Astrocyte (in vitro differentiated cells and primary cell): Measurements from ENCODE around the gene ZNF683. TPM values are rescaled to one million over a fixed set of nuclear protein-coding genes. Genes with fewer than 3 reads are reported as not detected.

Experiments used
- DNase-seq: peaks from one replicate; pipeline ENCODE4 v3.0.0-alpha.2; 2010; ENCODE audit warnings: low read depth
- FAIRE-seq: peaks from 2 replicates; lab custom pipeline; 2011; peaks lifted over from hg19 to GRCh38; lab: Jason Lieb, UNC
- H2AFZ ChIP-seq: 2 replicates; pipeline ENCODE4 v1.6.0; 2012; ENCODE audit warnings: low read depth, low read length, inconsistent platforms
- H3K27ac ChIP-seq: 2 replicates; pipeline ENCODE4 v1.5.1; 2011; ENCODE audit warnings: low read depth, low read length, inconsistent platforms
- H3K27me3 ChIP-seq: 2 replicates; pipeline ENCODE4 v1.6.0; 2011; ENCODE audit warnings: low read length, inconsistent platforms; ENCODE audit not compliant: insufficient read depth
- H3K36me3 ChIP-seq: 2 replicates; pipeline ENCODE4 v1.5.1; 2011; ENCODE audit warnings: low read length, inconsistent platforms; ENCODE audit not compliant: insufficient read depth
- H3K4me1 ChIP-seq: 2 replicates; pipeline ENCODE4 v1.5.1; 2011; ENCODE audit warnings: low read length, inconsistent platforms; ENCODE audit not compliant: insufficient read depth
- H3K4me2 ChIP-seq: 2 replicates; pipeline ENCODE4 v1.6.0; 2012; ENCODE audit warnings: low read length, inconsistent platforms
- H3K4me3 ChIP-seq: 2 replicates; pipeline ENCODE4 v1.5.1; 2011; ENCODE audit warnings: low read depth, mild to moderate bottlenecking, low read length, inconsistent platforms; ENCODE audit not compliant: insufficient read depth
- H3K79me2 ChIP-seq: 2 replicates; pipeline ENCODE4 v1.6.0; 2012; ENCODE audit warnings: mild to moderate bottlenecking, low read length, inconsistent platforms; ENCODE audit not compliant: insufficient read depth
- H3K9ac ChIP-seq: 2 replicates; pipeline ENCODE4 v1.6.0; 2012; ENCODE audit warnings: mild to moderate bottlenecking, low read length, inconsistent platforms
- H3K9me3 ChIP-seq: 2 replicates; pipeline ENCODE4 v1.5.1; 2012; ENCODE audit warnings: low read depth, mild to moderate bottlenecking, low read length, inconsistent platforms; ENCODE audit not compliant: insufficient read depth
- H4K20me1 ChIP-seq: 2 replicates; pipeline ENCODE4 v1.6.0; 2012; ENCODE audit warnings: low read length, inconsistent platforms; ENCODE audit not compliant: insufficient read depth
- H3K27ac Mint-ChIP-seq: one replicate; pipeline ENCODE4 v1.8.0; 2021; ENCODE audit warnings: mild to moderate bottlenecking, mixed read lengths; ENCODE audit not compliant: unreplicated experiment
- H3K27me3 Mint-ChIP-seq: one replicate; pipeline ENCODE4 v1.8.0; 2021; ENCODE audit warnings: low read depth, mixed read lengths; ENCODE audit not compliant: unreplicated experiment
- H3K36me3 Mint-ChIP-seq: one replicate; pipeline ENCODE4 v1.8.0; 2021; ENCODE audit warnings: low read depth, mixed read lengths; ENCODE audit not compliant: unreplicated experiment
- H3K4me1 Mint-ChIP-seq: one replicate; pipeline ENCODE4 v1.8.0; 2021; ENCODE audit warnings: low read depth, mixed read lengths; ENCODE audit not compliant: unreplicated experiment
- H3K4me3 Mint-ChIP-seq: one replicate; pipeline ENCODE4 v1.8.0; 2021; ENCODE audit warnings: mild to moderate bottlenecking, moderate library complexity, mixed read lengths; ENCODE audit not compliant: unreplicated experiment
- H3K9me3 Mint-ChIP-seq: one replicate; pipeline ENCODE4 v1.8.0; 2021; ENCODE audit warnings: mild to moderate bottlenecking, mixed read lengths; ENCODE audit not compliant: unreplicated experiment
- EZH2 ChIP-seq: IDR thresholded peaks from 2 replicates; pipeline ENCODE4 v1.6.1; 2012; ENCODE audit warnings: mild to moderate bottlenecking, low read length, inconsistent platforms; ENCODE audit not compliant: insufficient read depth
- total RNA-seq: library from RNA; stranded (reverse); gene quantifications from 2 replicates; pipeline ENCODE4 v1.2.1, GENCODE V29; 2021
- TF ChIP-seq, protein P1 (sequence below): IDR thresholded peaks from 2 replicates; pipeline ENCODE4 v1.5.1; 2011; ENCODE audit warnings: low read depth, mild to moderate bottlenecking, inconsistent platforms, low read length, moderate library complexity; ENCODE audit not compliant: insufficient read depth

Gene ZNF683
- total RNA-seq, 1 donor from 2014 or later = not detected

DNA sequence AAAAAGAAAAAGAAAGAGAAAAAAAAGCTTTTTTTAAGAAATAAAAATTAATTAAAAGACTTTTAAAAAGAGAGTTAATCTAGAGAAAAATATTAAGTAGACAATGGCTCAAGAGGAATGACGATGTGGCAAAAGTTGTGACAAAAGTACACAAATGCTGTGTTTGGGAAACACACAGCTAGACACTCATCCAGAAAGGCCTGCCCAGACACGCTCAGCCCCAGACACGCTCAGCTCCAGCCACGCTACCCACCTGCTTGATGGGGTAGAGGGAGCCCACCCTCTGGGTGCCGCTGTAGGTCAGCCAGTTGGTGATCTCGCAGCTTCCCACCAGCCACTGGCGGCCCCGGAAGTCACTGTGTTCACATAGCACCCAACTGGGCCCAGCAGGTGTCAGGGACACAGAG, 44.6 kb downstream of the ZNF683 start:
- Mint-ChIP-seq H3K27ac (no peak overlapping the region), H3K36me3 (no peaks in the 10 kb centered on the region), H3K9me3 (no peaks in the 10 kb centered on the region), H3K4me3 (no peak overlapping the region), H3K27me3 (no peaks in the 10 kb centered on the region), H3K4me1 (no peaks in the 10 kb centered on the region)
- Histone ChIP-seq H3K27ac (no peak overlapping the region), H3K9ac (no peak overlapping the region), H3K36me3 (no peaks in the 10 kb centered on the region), H3K4me1 (peaks cover 5% of the 10 kb centered on the region), H3K4me2 (no peak overlapping the region), H3K9me3 (no peaks in the 10 kb centered on the region), H2AFZ (no peak overlapping the region), H3K27me3 (no peaks in the 10 kb centered on the region), H4K20me1 (no peaks in the 10 kb centered on the region), H3K4me3 (no peak overlapping the region), H3K79me2 (no peaks in the 10 kb centered on the region)
- TF ChIP-seq, protein P1, sequence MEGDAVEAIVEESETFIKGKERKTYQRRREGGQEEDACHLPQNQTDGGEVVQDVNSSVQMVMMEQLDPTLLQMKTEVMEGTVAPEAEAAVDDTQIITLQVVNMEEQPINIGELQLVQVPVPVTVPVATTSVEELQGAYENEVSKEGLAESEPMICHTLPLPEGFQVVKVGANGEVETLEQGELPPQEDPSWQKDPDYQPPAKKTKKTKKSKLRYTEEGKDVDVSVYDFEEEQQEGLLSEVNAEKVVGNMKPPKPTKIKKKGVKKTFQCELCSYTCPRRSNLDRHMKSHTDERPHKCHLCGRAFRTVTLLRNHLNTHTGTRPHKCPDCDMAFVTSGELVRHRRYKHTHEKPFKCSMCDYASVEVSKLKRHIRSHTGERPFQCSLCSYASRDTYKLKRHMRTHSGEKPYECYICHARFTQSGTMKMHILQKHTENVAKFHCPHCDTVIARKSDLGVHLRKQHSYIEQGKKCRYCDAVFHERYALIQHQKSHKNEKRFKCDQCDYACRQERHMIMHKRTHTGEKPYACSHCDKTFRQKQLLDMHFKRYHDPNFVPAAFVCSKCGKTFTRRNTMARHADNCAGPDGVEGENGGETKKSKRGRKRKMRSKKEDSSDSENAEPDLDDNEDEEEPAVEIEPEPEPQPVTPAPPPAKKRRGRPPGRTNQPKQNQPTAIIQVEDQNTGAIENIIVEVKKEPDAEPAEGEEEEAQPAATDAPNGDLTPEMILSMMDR = no peak
- TF ChIP-seq EZH2 = no peak
- DNase-seq (no peak), FAIRE-seq (no peak)

DNA sequence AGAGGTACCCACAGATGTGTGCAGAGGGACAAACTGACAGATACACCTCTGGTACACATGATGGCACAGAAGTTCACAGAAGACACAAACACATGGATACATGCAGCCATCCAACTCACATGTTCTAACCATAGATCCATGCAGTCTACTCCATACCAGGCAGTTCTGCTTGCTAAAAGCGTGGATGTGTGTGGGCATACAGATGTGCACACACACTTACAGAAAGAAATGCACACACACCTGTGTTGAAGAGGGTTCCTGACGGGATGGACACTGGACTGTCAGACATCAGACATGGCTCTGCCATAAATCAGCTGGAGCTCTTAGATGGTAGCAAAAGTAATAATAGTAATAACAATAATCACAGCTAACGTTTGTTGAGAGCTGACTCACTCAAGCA, 48.0 kb downstream of the ZNF683 start:
- Histone ChIP-seq H3K27me3 (no peaks in the 10 kb centered on the region), H3K4me3 (no peak overlapping the region), H3K9ac (no peak overlapping the region), H3K36me3 (no peaks in the 10 kb centered on the region), H3K4me2 (no peak overlapping the region), H3K4me1 (peaks cover 5% of the 10 kb centered on the region), H3K9me3 (no peaks in the 10 kb centered on the region), H3K79me2 (no peaks in the 10 kb centered on the region), H2AFZ (no peak overlapping the region), H3K27ac (no peak overlapping the region), H4K20me1 (no peaks in the 10 kb centered on the region)
- FAIRE-seq = no peak
- Mint-ChIP-seq H3K4me3 (no peak overlapping the region), H3K4me1 (peaks cover 5% of the 10 kb centered on the region), H3K36me3 (peaks cover 3% of the 10 kb centered on the region), H3K9me3 (no peaks in the 10 kb centered on the region), H3K27me3 (peaks cover 3% of the 10 kb centered on the region), H3K27ac (no peak overlapping the region)
- no peak for TF ChIP-seq EZH2
- TF ChIP-seq, protein P1 = no peak
- DNase-seq = no peak

DNA sequence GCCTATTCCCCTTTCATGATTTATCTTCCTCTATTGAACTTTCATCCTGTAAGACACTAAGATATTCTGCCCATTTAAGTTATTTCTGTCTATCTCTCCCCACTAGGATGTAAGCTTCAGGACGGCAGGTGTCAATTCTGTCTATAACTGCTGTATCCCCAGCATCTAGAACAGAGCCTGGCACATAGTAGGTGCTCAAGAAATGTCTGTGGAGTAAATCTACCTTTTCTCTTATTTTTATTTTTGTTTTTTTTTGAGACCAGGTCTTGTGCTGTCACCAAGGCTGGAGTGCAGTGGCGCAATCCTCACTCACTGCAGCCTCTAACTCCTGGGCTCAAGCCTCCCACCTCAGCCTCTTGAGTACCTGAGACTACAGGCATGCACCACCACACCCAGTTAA, 49.2 kb downstream of the ZNF683 start:
- no peak overlapping the region for H3K4me3 Mint-ChIP-seq
- peaks cover 3% of the 10 kb centered on the region for H3K36me3 Mint-ChIP-seq
- H3K4me1 Mint-ChIP-seq = peaks cover 5% of the 10 kb centered on the region
- H3K27ac ChIP-seq = no peak overlapping the region
- DNase-seq = no peak
- H3K4me2 ChIP-seq = no peak overlapping the region
- peaks cover 5% of the 10 kb centered on the region for H3K4me1 ChIP-seq
- TF ChIP-seq, protein P1 = no peak
- TF ChIP-seq EZH2 = no peak
- FAIRE-seq = no peak
- H3K9me3 ChIP-seq = no peaks in the 10 kb centered on the region
- peaks cover 3% of the 10 kb centered on the region for H3K27me3 Mint-ChIP-seq
- no peaks in the 10 kb centered on the region for H4K20me1 ChIP-seq
- no peaks in the 10 kb centered on the region for H3K36me3 ChIP-seq
- no peak overlapping the region for H3K27ac Mint-ChIP-seq
- H3K9ac ChIP-seq = no peak overlapping the region
- H3K9me3 Mint-ChIP-seq = no peaks in the 10 kb centered on the region
- H3K27me3 ChIP-seq = no peaks in the 10 kb centered on the region
- H2AFZ ChIP-seq = no peak overlapping the region
- H3K79me2 ChIP-seq = no peaks in the 10 kb centered on the region
- no peak overlapping the region for H3K4me3 ChIP-seq
